Superior temporal gyrus (tissue), 1 donor: ENCODE data around the gene PRKAG2.

Experiments
- DNase-seq: peaks from one replicate; pipeline ENCODE4 v3.0.0-alpha.2; 2016; ENCODE audit errors: extremely low spot score

The PRKAG2 gene

GRCh38 chr7:151678227-151678604, 198.7 kb downstream of the PRKAG2 start:
- DNase-seq = no peak

DNA sequence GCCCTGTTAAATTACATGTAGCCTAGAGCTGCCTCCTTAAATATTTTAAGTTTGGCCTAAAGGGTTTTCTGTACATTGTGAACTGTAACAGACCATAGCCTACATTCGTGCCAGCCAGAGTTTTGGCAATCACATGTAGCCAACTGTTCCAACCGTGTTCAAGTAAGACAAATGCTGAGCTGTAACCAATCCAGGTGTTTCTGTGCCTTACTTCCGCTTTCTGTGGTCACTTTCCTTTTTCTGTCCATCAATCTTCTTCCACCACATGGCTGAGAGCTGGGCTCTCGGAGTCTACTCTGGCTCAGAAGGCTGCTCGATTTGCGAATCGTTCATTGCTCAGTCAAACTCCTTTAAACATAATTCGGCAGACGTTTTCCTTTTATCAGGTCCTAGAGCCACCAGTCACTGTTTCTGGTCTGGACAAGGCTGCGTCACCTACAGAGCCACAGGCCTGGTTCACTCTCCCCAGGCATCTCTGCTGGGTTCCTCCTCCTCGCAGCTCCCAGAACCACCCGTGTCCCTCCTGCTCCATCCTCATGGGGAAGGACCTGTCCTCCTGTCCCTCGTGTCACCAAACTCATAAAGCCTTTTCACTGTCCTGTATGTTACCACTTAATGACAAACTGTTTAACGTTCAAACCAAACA, 199.2 kb downstream of the PRKAG2 start:
- DNase-seq = no peak

- no peak for DNase-seq
These were observed 200.2 kb downstream of the PRKAG2 start for GRCh38 chr7:151676759-151677158.

DNA sequence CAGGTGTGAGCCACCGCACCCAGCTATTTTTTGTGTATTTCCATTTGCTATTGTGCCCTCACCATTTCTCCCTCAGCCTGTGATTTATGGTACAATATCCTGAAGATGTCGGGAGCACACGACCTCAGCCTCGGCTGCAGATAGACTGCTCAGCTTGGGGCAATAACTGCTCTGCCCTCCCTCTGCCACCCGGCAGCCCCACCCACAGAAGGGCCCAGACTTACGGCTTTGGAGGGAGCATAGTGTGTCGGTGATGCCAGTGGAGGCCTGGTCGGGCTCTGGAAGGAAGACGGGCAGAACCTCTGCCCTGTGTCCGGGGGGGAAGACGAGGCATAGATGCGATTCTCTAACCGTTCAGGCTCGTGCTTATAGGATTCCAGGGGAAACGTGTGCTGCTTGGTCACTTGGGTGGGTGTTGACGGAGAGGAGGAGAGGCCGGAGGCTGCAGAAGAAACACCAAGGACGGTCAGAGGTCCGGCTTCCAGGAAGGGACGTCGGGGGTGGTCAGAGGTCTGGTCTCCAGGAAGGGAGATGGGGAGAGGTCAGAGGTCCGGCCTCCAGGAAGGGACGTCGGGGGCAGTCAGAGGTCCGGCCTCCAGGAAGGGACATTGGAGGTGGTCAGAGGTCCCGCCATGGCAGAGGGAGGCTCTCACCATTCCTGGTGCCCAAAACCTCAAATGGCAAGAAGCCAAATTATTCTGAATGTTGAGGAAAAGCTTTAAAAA, 201.6 kb downstream of the PRKAG2 start:
- no peak for DNase-seq

GRCh38 chr7:151674161-151674920, 202.6 kb downstream of the PRKAG2 start:
- no peak for DNase-seq

DNA sequence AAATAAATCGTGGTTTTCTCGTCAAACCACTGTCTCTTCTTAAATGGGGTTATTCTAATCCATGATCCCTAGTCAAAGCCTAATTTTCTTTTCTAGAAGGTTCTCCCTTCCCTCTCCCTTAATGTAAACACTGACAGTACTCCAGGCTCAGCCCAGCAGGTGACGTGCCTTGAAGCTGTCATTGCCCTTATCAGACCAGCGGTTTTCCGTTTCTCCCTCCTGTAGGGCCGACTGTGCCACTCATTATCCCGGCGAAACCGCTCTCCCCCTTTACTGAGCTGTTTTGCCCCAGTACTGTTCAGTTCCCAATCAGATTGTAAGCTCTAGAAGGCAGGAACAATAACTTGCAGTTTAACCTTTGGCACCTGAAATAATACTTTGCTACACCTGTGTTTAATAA, 203.7 kb downstream of the PRKAG2 start:
- no peak for DNase-seq

- no peak for DNase-seq
These were observed 204.2 kb downstream of the PRKAG2 start for GRCh38 chr7:151672716-151673115.

DNA sequence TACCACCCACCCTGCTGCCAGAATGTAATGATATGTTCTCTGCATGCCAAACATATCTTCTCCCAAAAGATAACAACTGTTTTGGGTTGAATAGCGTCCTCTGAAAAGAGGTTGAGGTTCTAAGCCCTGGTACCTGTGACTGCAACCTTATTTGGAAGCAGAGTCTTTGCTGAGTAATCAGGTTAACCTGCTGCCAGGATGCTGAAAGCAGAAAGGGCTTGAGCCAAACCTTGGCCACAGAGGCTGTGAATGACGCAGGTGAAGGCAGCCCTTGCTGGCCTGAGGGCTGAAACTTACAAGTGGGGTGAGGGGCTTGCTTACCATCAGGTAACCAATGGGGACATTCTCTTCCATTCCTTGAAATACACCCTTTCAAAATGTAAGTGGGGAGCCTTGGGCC, 205.4 kb downstream of the PRKAG2 start:
- DNase-seq = no peak

- DNase-seq = no peak
These were observed 207.2 kb downstream of the PRKAG2 start for GRCh38 chr7:151669762-151670161.

DNA sequence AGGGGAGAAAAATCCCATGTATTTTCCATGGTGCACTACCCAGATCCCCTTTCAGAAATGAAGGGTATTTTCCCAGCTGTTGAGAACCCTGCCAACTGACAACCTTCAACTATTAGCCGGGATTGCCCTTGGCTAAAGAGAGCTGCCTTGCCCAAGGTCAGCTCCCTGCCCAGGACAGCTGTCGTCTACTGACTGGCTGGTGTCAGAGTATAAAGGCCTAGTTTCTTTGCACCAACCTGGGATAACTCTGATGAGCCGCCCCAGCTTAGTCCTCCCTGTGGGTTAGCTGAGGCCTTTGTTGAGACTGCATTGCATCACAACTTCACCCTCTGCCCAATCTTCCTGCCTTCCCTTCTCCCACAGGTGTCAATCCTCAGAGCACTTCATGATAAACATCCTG, 210.0 kb downstream of the PRKAG2 start:
- DNase-seq = no peak

- DNase-seq = peak; percentile 55
These were observed 211.5 kb downstream of the PRKAG2 start for GRCh38 chr7:151665368-151665767.

- DNase-seq = no peak
These were observed 212.6 kb downstream of the PRKAG2 start for GRCh38 chr7:151664268-151664667.

GRCh38 chr7:151663382-151664100, 213.4 kb downstream of the PRKAG2 start:
- no peak for DNase-seq

DNA sequence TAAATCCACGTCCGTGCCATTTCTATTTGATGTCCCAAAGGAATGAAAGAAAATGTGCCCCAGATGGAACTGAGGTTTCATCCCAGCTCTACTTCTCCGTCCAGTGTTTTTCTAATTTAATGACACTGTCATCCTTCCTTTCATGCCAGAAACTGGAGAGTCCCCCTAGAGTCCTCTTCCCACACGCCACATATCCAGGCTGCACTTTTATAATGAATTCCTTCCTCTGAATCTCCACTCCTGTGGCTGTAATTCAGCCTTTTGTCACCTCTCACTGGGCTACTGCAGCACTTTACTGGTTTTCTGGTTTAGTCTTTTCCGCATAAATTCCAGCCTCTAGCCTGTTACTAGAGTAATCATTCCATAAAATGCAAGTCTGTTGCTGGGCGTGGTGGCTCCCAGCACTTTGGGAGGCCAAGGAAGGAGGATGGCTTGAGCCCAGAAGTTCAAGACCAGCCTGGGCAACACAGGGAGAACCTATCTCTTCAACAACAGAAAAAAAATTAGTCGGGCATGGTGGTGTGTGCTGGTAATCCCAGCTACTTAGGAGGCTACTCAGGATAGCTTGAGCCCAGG, 214.6 kb downstream of the PRKAG2 start:
- no peak for DNase-seq

- DNase-seq = no peak
These were observed 215.3 kb downstream of the PRKAG2 start for GRCh38 chr7:151661587-151661986.

GRCh38 chr7:151660141-151660540, 216.8 kb downstream of the PRKAG2 start:
- no peak for DNase-seq

DNA sequence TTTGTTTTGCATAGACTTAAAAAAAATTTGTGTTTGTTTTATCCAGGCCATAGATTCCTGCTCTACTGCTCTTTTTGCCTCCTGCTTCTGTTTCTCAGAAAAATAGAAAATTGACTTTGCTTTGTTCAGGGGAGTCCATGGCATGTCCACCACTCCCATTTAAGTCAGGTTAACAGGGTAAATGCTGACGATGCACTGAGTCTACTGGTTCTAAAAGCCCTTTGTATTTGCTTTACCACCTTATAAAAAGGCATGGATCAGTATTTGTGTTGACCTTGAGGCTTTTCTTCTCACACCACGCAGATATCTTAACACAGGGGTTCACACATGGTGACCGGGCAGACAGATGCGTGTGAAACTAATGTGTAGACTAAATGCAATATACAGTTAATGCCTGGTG, 217.7 kb downstream of the PRKAG2 start:
- DNase-seq = no peak

DNA sequence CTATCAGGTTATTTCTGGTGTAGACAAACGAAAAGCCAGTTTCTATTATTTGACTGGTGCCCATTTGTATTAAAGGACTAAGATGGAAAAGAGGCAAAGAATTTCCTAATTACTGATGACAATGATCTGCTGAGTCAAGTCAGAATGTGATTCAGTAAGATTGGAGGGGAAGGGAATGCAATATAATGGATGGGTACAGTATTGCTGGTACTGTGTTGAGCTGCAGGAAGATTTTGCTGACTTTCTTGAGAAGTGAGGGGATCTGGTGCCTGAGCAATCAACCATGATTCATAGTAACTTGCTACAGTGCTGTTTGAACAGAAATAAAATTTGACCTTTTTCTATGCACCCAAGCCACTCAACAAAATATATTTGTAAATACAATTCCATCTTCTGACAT, 218.1 kb downstream of the PRKAG2 start:
- no peak for DNase-seq

- DNase-seq = no peak
These were observed 219.7 kb downstream of the PRKAG2 start for GRCh38 chr7:151657173-151657572.

- DNase-seq = no peak
These were observed 221.4 kb downstream of the PRKAG2 start for GRCh38 chr7:151655555-151655954.

- no peak for DNase-seq
These were observed 224.8 kb downstream of the PRKAG2 start for GRCh38 chr7:151652111-151652510.

DNA sequence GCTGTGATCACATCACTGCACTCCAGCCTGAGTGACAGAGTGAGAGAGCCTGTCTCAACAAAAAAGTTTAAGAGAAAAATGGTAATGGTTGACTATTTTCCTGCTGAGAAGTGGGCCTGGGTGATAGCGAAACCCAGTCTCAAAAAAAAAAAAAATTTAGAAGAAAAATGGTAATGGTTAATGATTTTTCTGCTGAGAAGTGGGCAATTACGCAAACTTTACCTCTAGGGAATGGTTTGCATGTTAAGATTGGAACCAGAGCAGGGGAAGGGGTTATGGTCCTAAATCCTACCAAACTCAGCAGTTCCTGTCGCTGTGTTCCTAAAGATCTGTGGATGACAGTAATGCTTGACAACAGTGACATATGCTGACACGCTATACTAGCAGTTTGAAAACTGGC, 226.8 kb downstream of the PRKAG2 start:
- DNase-seq = no peak
